Measurements from ENCODE around the gene GPR135.

GRCh38 chr14:59419303-59419702 is 45.9 kb downstream of the GPR135 start:
- no peak for TF ChIP-seq MXI1 (conservative IDR thresholded peaks at IDR 0.05; ENCODE audit: poor library complexity, severe bottlenecking)
- no peak for TF ChIP-seq CTCF (IDR thresholded peaks at IDR 0.05; ENCODE audit: poor library complexity, severe bottlenecking)
- no peak for TF ChIP-seq RAD21 (conservative IDR thresholded peaks at IDR 0.05)
- TF ChIP-seq POLR2AphosphoS5 (IDR thresholded peaks at IDR 0.05): no peak
- no peak for TF ChIP-seq REST (IDR thresholded peaks at IDR 0.05; ENCODE audit: borderline replicate concordance)
- TF ChIP-seq SMC3 (conservative IDR thresholded peaks at IDR 0.05; ENCODE audit: poor library complexity): no peak

All from neural cell (in vitro differentiated cells).